Measurements from ENCODE around the gene EHBP1.

Gene EHBP1

DNA sequence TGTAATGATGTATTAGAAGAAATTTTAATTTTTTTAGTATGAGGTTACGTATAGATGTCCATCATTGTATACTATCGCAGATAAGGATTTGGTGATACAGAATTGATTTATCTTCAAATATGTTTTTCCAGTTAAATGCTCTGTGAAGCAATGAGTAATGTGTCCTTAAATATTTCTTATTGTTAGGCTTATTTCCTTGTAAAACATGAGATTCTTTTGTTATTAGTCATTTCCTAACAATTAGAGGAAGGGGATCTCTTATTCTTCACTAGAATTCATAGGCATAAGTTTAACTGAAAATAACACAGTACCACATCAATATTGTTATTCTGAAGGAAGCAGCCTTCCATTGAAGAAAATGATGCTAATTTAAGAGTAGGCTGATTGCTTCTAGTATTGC lies 329.7 kb downstream of the EHBP1 start:
- no peak for DNase-seq

DNA sequence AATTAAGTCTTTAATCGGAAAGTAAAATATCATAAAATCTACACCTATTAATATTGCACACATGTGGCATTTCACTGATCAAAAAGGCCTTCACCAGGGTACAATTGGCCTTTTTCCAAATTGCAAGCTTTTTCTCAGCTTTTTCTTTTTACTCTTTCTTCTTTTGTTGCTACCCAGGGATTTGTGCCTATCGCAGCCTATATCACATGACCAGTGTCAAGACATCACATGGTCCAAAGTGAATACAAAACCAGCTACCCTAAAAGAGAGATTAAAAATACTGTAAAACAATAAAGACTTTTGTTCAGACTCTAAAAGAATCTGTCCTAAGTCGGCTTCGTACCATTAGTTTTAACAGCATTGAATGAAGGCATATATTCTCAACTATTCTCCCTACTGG lies 330.1 kb downstream of the EHBP1 start:
- no peak for DNase-seq

DNA sequence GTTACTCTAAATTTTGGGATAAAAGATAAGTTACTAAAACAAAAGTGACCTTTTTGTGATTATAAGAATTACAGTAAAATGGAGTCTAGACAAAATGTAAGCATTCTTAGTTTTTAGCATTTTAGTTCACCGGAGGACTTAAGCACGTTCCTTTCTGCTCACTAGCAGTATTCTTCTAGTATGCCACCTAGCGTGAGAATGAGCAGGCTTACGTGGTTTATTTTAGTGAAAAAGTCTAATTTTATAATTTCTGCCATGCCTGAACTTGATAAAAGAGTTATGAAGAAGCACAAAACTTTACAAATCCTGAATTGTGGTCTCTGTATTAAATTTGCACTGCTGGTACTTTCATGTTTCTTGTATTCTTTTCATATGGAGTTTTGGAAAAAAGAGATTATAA lies 332.5 kb downstream of the EHBP1 start:
- no peak for DNase-seq

DNA sequence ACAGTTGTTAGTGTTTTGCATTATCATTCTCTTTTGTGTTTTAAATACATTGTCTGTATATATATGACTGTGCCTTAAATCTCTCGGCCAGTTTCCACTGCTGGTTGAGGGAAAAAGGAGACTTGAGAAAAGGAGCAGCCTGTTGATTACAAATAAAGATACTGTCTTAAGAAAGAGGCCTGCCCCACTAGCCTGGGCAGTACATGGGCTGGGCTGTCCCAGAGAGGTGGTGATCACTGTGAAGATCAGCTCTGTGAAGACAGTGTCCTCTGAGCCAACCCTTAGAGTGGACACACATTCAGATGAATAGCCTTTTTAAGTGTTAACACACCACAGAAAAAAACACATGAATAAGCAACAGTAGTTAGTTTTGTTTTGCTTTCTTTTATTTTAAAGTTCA lies 335.1 kb downstream of the EHBP1 start:
- no peak for DNase-seq

DNA sequence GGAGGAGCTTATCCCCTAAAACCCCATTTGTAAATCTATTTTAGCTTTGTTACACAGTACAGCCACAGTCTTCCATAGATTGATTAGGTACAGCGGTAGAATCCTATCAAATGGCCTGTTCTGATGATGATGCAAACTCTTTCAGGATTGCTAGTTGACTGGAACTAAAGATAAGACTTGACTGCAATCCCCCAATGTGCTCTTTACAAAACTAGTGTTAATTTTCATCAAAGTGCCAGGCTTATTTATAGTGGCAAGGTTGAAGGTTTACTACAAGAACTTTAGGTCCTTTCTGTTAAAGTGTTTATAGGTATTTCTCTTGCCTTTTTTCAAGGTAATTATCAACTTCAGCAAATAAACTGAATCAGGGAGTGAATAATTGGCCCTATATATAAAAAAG lies 336.1 kb downstream of the EHBP1 start:
- no peak for DNase-seq

DNA sequence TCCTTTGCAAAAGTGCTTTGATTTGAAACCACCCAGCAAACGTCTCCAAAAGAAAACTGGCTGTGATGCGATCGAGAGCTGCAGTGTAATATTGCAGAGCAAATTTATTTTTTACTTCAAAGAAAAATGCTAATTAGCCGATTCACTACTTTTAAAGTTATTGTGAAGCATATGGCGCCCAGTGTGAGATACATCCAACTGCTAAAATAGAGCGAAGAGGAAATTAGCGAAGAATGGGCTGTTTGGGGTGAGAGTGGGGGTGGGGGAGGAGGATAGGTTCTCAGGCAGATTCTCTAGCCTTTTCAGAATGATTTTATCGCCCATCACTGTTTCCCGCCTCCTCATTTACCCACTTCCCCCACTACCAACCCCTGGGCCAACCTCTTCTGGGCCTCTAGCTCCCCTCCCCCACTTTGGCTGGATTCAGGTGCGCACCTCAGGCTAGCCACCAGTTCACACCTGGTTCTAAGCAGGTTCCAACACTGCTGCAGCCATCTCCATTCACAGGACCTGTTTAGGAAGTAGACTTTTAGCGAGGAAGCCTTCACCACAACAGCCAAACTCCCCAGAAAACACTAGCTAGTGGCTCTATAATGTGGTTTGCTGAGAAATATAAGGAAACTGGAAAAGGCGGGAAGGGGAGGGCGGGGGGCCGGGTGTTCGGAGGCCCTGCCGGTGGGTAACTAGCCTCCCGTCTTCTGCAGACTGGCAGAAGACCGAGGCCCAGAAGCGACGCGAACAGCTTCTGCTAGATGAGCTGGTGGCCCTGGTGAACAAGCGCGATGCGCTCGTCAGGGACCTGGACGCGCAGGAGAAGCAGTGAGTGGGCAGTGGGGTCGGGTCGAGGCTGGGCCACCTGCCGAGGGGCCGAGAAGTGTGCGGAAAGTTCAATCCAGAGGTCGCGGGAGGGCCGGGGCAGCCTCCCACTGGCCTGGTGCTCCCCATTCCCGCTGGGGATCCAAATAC lies 339.1 kb downstream of the EHBP1 start:
- DNase-seq: no peak

DNA sequence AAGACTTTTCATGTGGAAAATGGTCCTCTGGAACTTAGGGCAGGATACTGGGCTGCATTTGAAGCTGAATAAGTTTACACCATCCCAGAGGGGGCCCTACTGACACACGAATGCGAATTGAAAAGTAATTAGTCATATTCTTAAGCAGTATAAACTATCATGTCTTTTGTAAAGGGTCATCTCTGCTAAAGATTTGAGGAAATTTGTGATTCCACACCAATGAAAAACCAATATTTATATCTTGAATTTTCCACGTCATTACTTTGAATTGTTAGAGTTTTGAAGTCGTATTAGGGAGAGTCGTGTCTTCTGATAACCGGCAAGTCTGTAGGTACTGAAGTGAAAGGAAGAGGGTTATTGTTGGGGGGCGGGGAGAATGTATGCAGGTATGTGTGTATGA lies 341.0 kb downstream of the EHBP1 start:
- no peak for DNase-seq

DNA sequence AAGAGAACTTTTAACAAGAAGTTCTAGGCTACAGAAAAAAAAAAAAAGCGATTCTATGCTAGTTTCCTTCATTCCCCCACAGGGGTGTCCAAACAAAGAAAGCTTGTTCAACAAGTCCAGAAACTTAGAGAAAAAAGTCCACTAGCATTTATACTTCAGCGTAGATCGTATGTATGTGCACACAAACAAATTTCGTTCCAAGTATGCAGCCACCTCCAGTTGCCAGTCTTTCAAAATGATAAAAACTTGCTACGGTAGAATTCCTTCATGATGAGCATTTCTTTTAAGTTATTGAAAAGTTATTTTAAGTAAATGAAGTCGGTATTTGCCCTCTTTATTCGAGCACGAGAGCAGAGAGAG lies 341.4 kb downstream of the EHBP1 start:
- no peak for DNase-seq

DNA sequence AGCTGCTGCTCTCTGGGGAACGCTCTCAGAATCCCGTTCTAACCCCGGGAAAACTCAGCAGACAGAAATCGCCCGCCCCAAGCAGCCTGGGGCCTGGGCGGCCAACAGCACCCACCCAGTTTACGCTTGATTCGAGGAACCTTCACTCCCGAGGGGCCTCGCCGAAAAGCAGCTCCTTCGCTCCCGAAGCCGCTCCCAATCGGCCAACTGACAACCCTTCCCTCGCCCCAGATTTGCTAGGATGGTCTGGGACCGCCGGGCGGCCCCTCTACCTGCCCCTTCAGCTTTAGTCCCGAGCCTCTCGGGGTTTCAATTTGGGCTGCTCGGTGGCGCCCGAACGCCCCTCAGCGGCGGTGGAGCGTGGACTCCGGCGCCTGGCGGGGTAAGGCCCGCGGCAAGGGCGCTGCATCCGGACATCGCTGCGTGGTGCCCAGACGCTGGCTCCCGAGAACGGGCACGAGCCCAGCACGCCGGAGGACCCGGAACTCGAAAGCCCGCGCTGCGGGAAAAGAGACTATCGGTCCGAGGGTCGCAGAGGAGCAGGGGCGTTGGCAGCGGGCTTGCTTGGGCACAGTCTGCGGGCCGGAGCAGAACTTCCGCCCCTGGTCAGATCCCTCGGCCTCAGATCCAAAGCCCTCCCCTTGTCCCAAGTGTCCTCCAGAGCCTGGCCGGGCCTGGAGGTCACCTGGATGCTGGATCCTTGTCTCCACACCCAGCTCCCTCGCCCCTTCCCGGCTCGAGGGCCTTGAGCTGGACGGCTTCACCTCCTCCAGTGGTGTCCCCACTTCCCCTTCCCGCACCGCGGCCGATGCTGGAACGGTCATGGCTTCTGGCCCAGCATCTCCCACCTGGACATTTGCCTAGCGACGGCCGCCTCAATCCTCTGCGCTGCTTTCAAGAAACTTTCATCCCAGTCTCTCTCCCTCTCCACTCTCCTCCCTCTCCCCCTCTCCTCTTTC lies 342.1 kb downstream of the EHBP1 start:
- DNase-seq: no peak

DNA sequence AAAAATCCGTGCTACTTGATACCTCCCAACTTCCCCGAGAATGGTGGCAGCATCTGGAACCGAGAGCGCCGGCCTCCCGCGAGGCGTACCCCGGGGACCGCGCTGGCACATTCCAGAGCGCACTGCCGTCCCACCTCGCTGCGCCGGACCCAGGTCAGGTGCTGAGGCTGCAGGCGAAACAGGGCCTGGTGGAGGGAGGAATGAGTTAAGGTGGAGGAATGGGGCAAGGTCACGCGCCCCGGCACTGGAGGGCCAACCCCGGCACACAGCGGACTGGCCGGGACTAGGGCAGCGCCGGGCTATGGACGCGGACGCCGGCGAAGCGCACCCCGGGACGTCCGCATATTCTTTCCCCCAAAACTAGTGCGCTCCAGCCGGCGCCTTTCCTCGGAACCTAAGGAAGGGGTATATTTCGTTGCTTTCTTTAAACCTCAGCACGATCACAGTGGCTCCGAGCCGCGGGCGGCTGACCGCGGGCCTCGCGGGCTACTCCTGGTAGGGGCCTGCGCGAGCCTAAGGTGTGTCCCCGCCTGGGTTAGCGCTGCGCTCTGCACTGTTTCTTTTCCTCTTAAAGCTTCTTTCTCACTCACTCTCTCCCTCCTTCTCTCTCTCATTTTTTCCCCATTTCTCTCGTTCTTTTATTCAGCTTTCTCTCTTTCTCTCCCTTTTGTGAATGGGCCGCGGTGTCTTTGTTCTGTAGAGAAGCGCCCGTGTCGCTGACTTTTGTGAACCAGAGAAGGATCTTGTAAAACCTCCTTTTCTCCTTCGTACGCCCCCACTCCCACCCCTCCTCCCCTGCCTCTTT lies 343.1 kb downstream of the EHBP1 start:
- no peak for DNase-seq

DNA sequence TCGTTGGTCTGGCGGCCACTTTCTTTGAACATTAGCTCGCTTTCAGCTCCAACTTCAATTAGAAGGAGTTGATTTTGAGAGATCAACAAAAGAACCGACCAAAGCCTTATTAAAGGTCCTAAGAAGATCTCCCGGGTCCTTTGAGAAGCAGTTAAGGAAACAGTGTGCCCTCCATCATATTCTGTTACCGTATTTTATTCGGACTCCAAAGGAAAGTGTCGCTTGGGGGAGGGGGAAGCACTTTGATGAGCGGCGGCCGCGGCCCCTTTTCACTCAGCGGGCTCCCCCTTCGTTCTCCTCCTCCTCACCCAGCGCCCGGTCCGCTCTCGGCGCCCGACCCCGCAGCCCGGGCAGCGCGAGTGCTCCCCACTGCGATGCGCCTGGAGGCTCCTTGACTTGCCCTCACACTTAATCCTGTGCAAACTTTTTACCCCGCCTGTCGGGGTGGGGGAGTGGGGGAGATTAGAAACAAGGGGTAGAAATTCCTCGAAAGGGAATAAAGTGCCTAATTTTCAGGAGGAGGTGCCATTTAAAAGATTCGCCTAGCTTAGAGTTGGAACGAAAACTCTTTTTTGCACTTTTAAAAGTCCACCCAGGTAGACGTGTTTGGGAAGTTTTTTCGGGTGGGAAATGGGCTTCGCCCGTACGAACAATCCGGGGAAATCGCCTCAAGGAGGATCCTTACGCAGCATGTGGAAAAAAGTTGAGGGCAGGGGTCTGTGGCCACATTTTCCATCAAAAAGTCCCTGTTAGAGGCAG lies 343.9 kb downstream of the EHBP1 start:
- DNase-seq: no peak

DNA sequence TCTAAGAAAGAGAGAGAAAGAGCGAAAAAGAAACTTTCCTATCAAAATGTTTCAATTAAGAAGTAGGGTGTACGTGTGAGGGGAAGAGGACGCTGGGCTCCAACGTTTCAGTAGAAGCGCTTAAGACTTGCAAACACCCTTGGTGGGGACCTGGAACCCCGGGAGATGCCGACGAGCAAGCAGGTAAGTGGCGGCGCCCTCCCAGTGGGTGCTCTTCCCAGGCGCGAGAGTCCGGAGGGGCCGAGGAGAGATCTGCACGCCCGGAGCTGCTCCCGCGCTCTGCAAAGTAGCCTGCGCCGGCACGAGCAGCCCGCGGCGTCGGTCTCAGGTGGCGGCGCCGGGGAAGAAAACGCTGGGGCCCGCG lies 344.4 kb downstream of the EHBP1 start:
- DNase-seq: no peak

DNA sequence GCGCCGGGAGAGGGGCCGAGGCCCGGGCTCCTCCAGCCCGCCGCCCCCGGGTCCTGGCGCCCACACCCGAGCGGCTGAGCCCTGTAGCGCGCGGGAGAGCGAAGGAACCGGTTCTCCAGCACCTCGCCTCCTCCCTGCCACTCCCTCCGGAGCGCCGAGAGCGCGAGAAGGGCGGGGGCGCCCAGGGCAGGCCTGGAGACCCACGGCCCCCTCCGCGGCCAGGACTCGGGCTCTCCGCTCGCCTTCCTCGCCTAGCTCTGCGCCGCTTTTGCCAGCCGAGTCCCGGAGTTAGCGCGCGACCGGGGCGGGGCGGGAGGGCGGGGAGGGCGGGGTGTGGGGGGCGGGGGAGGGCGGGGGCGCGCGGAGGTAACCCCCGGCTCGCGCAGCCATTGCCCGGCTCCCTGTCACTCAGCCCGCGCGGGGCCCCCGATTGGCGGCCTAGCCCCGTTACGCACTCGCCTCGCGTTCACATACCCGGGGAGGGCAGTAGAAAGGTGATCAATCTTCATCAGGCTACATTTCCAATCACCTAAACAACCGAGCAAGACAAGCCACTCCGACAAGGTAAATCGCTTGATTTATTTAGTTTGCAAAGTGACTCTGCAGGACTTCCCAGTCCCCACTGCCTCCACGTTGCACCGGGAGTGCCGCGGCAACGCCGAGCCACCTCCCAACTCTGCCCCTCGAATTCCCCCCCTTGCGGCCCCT lies 345.0 kb downstream of the EHBP1 start, which contains the start of gene OTX1:
Gene OTX1, plus strand, starts transcription at position 497 of the 708 bp plus-strand sequence. CDS start 2,161 bp downstream, outside the sequence.
- DNase-seq: peak; percentile 25

DNA sequence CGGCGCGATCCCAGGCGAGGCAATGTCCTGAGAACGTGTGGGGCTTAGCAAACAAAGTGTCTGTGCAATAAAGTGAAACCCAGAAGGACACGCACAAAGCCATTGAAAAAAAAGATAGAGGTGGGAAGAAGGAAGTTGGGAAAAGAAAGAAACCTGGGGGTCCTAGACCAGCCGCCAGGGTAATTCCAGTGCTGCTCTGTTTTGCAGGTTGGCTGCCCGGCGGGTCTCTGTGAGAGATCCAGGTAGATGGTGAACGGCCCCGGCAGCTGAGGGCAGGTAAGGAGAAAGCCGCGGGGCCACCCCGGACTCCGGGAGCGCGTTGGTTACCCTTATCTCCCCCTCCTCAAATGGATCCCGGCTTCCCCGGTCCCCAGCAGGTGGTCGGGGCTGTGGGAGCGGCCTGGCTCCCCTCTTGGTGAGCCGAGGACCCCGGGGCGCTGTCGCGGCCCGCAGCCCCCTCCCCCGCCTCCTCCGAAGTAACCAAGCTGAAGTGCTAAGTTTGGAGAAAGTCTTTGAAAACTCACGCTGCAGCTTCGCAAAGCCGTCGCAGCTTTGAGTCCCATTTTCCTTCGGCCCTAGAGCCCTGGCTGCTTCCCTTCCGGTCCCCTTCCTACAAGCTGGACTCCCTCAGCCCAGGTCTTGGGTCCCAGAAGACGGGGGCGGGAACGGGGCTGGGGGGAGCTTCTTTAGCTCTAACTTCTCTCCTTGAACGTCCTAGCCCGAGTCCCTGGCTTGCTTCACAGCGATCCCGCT lies 345.7 kb downstream of the EHBP1 start:
- no peak for DNase-seq

DNA sequence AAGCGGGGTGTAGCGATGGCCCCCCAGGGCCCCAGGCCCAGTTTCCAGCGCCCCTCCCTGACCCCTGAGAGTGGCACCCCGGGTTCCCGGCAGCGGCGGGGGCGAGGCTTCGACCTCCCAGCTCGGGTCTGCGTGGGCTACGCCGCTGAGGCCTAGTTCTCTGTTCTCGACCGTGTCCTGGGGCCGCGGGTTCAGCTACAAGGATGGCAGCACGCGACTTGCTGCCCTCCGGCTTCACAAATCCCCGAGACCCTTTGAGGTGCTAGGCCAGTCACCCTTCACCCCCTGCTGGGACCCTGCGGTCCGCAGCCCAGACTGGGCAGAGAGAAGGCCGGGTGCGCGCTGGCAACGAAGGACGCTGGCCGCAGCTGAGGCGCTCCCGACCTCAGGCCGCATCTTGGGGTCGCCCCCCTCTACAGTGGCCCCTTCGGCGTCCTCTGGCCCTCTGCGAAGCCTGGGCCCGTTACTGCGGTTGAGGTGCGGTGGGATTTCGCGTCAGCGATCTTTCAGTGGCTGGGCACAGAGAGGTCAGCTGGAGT lies 346.4 kb downstream of the EHBP1 start:
- DNase-seq: no peak

DNA sequence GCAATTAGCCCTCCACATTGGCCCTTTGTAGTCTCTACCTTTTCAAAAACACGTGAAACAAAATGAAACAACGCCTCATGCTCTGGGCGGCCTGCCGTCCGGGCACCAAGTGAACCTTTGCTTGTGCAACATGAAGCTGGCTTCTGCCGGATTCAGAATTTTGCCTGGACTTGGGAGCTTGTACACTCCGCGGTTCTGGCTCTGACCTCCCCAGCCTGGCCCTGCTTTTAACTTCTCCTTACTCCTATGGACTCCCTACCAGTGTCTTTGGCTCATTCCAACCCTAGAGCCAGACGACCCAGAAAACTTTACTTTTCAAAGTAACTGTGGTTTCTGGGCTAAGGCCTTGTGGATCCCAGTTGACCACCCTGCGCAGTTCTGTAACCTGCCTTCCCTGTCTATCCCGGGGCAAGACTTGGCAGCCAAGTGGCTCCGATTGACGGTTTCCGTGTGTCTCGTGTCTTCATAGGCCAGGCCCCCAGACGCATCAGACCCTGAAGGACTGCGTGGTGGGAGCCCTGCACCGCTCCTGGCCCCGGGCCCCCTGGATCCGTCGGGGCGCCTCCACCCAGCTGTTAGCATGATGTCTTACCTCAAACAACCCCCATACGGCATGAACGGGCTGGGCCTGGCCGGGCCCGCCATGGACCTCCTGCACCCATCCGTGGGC lies 347.0 kb downstream of the EHBP1 start:
- DNase-seq: no peak

DNA sequence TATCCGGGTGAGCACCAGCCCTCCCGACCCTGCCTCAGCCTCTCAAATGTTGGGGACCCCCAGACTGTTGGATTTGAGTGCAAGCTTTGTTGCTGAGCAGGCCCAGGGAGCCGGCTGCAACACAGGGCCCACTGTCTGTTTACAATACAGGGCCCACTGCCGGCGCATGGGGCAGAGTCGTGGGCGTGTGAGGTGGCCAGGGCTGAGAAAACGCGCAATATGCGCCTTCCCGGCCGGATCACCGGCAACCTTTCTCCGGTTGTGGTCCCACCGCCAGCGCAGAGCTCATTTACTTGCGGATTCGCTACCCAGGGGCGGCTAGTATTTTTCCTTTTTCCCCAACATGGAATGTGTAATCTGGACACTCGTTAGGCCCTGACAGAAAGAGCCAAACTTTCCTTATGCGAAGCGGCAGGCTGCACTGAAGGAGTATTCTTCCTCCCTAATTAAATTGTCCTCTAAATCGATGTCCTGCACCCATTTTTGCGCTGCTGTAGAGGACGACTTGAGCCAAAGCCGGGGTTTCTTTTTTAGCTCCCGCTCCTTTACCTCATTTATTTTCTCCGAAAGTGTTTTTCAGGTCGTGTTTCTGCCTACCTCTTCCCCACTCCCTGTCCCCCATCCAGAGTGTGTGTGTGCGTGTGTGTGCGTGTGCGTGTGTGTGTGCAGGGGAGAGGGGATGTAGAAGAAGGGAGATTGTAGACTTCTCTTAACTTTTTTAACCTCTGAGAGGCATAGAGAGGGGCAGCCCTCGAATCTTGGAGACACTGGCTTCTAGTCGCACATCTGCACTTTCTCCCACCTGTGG lies 347.8 kb downstream of the EHBP1 start:
- no peak for DNase-seq

DNA sequence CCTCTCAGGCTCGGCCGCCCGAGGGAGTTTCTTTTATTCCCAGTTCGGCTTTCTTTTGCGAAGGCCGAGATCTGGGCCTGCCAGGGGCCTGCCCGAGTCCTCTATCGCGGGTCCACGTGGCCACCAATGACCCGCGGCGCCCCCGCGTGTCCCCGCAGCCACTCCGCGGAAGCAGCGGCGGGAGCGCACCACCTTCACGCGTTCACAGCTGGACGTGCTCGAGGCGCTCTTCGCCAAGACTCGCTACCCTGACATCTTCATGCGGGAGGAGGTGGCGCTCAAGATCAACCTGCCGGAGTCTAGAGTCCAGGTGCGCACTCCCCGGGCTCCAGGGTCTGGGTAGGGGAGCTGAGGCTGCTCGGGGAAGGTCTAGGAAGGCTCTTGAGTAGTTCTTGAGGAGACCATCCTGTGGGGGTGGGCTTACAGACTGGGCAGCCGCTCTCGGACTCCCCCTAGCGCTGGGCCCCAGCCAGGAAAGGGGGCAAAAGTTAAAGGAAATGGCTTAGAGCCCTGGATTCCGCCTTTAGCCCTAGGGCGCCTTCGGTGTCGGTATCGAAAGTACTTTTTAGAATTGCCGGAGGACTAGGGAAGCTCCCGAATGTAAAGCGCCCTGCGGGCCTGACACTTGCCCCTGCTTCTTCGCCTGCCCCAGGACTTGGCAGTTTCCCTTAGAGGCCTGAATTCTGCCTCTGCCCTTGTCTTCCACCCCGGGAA lies 348.5 kb downstream of the EHBP1 start:
- DNase-seq: no peak
